MCF 10A (cell line): ENCODE data around the gene NAA10. TPM values are rescaled to one million over a fixed set of nuclear protein-coding genes. Genes with fewer than 3 reads are reported as not detected.

Experiments
- BruUV-seq: library from RNA; stranded (reverse); fragments of 400-500 nt; replicated peaks from 2 replicates; lab custom pipeline; 2021; lab: Mats Ljungman, UMichigan
- CTCF ChIA-PET: fragments of 300-600 bp; sonication (Branson Sonifier 250); formaldehyde crosslinking; extraction: SDS; loops from one replicate; lab custom pipeline; 2021; ENCODE audit warnings: antibody characterized with exemption, inconsistent platforms; lab: Yijun Ruan, JAX
- POLR2A ChIA-PET: fragments of 300-600, 350-650 bp; sonication (Branson Sonifier 250); formaldehyde crosslinking; extraction: SDS; loops from one replicate; lab custom pipeline; 2020; ENCODE audit warnings: antibody characterized with exemption, inconsistent platforms; lab: Yijun Ruan, JAX
- DNase-seq: peaks from one replicate; pipeline ENCODE4 v3.0.0-alpha.2; 2018; ENCODE audit not compliant: unreplicated experiment
- H3K27ac Mint-ChIP-seq: one replicate; pipeline ENCODE4 v1.8.0; 2022; ENCODE audit warnings: mild to moderate bottlenecking, low read depth, mixed read lengths; ENCODE audit not compliant: unreplicated experiment
- H3K27me3 Mint-ChIP-seq: one replicate; pipeline ENCODE4 v1.8.0; 2022; ENCODE audit warnings: mixed read lengths; ENCODE audit not compliant: insufficient read depth, unreplicated experiment
- H3K36me3 Mint-ChIP-seq: one replicate; pipeline ENCODE4 v1.8.0; 2022; ENCODE audit warnings: mild to moderate bottlenecking, moderate library complexity, mixed read lengths; ENCODE audit not compliant: insufficient read depth, unreplicated experiment
- H3K4me1 Mint-ChIP-seq: one replicate; pipeline ENCODE4 v1.8.0; 2022; ENCODE audit warnings: mixed read lengths; ENCODE audit not compliant: insufficient read depth, unreplicated experiment
- H3K4me3 Mint-ChIP-seq: one replicate; pipeline ENCODE4 v1.8.0; 2022; ENCODE audit warnings: mild to moderate bottlenecking, moderate library complexity, mixed read lengths; ENCODE audit not compliant: unreplicated experiment
- H3K9me3 Mint-ChIP-seq: one replicate; pipeline ENCODE4 v1.8.0; 2022; ENCODE audit warnings: mixed read lengths; ENCODE audit not compliant: unreplicated experiment
- intact Hi-C: fragments of 100-400 bp; cut with micrococcal nuclease; formaldehyde crosslinking; loops from 2 replicates; pipeline ENCODE4 v1.14.1; 2022
- total RNA-seq: library from RNA; stranded (reverse); gene quantifications from 2 replicates; pipeline ENCODE4 v1.2.3, GENCODE V29; 2022
- TF ChIP-seq, protein P1 (sequence below): fragments of 200-600 bp; IDR thresholded peaks from one replicate; pipeline ENCODE4 v1.8.0; 2022; ENCODE audit warnings: antibody characterized with exemption, mild to moderate bottlenecking; ENCODE audit not compliant: unreplicated experiment

Gene NAA10
- total RNA-seq, 1 experiment from 2014 or later: 166 TPM

- Mint-ChIP-seq H3K27me3 (peaks cover 69% of the 10 kb centered on the region), H3K4me3 (no peak overlapping the region), H3K9me3 (no peaks in the 10 kb centered on the region), H3K27ac (no peak overlapping the region), H3K36me3 (no peaks in the 10 kb centered on the region), H3K4me1 (peaks cover 12% of the 10 kb centered on the region)
- no peak for DNase-seq
- intact Hi-C loops: no loop called here
- no TSS peak for BruUV-seq
- CTCF ChIA-PET: no interaction called here
- POLR2A ChIA-PET: no interaction called here
- TF ChIP-seq, protein P1, sequence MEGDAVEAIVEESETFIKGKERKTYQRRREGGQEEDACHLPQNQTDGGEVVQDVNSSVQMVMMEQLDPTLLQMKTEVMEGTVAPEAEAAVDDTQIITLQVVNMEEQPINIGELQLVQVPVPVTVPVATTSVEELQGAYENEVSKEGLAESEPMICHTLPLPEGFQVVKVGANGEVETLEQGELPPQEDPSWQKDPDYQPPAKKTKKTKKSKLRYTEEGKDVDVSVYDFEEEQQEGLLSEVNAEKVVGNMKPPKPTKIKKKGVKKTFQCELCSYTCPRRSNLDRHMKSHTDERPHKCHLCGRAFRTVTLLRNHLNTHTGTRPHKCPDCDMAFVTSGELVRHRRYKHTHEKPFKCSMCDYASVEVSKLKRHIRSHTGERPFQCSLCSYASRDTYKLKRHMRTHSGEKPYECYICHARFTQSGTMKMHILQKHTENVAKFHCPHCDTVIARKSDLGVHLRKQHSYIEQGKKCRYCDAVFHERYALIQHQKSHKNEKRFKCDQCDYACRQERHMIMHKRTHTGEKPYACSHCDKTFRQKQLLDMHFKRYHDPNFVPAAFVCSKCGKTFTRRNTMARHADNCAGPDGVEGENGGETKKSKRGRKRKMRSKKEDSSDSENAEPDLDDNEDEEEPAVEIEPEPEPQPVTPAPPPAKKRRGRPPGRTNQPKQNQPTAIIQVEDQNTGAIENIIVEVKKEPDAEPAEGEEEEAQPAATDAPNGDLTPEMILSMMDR: no peak
Observed at GRCh38 chrX:153897899-153898298, 36.9 kb downstream of the NAA10 start.

- intact Hi-C loops: no loop called here
- H3K4me3 Mint-ChIP-seq: no peak overlapping the region
- H3K4me1 Mint-ChIP-seq: no peaks in the 10 kb centered on the region
- no peak for DNase-seq
- POLR2A ChIA-PET: no interaction called here
- CTCF ChIA-PET: interaction anchor here (0.8 kb wide), 1 partner anchor 35 kb away, joined by 3 read pairs; no protein-coding TSS in a partner anchor
- H3K27ac Mint-ChIP-seq: no peak overlapping the region
- H3K36me3 Mint-ChIP-seq: no peaks in the 10 kb centered on the region
- BruUV-seq: no TSS peak
- no peaks in the 10 kb centered on the region for H3K9me3 Mint-ChIP-seq
- peaks cover 41% of the 10 kb centered on the region for H3K27me3 Mint-ChIP-seq
- TF ChIP-seq, protein P1: no peak
Observed at GRCh38 chrX:153889123-153889522, 45.7 kb downstream of the NAA10 start.

DNA sequence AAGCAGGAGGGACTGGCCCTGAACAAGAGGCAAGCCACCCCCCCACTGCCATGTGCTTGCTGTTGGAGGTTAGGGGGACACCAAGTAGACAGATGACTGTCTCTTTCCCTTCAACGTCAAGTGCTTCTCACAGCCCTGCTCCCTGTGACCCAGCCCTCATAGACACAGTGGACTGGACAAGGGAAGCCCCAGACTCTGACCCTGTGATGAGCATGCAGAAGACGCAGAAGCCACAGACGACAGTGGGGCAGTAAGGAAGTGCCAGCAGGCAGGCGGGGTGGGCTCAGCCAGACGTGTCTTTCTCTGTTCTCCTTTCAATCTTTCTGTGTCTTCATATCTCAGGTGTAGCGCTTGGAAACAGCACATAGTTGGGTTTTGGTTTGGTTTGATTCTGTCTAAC is 46.5 kb downstream of the NAA10 start:
- no peaks in the 10 kb centered on the region for H3K9me3 Mint-ChIP-seq
- TF ChIP-seq, protein P1: no peak
- no peak overlapping the region for H3K27ac Mint-ChIP-seq
- H3K4me3 Mint-ChIP-seq: no peak overlapping the region
- intact Hi-C loops: no loop called here
- H3K36me3 Mint-ChIP-seq: no peaks in the 10 kb centered on the region
- DNase-seq: no peak
- POLR2A ChIA-PET: no interaction called here
- BruUV-seq: no TSS peak
- H3K27me3 Mint-ChIP-seq: peaks cover 33% of the 10 kb centered on the region
- CTCF ChIA-PET: no interaction called here
- H3K4me1 Mint-ChIP-seq: no peaks in the 10 kb centered on the region

- no TSS peak for BruUV-seq
- no peak overlapping the region for H3K27ac Mint-ChIP-seq
- no peaks in the 10 kb centered on the region for H3K9me3 Mint-ChIP-seq
- H3K36me3 Mint-ChIP-seq: no peaks in the 10 kb centered on the region
- no peak for DNase-seq
- H3K4me1 Mint-ChIP-seq: no peaks in the 10 kb centered on the region
- TF ChIP-seq, protein P1: no peak
- H3K27me3 Mint-ChIP-seq: peaks cover 28% of the 10 kb centered on the region
- H3K4me3 Mint-ChIP-seq: no peak overlapping the region
- intact Hi-C loops: no loop called here
- POLR2A ChIA-PET: no interaction called here
- CTCF ChIA-PET: interaction anchor here (0.6 kb wide), 1 partner anchor 125 kb away, joined by 3 read pairs; no protein-coding TSS in a partner anchor
Observed at GRCh38 chrX:153887385-153887784, 47.5 kb downstream of the NAA10 start.
